IPS DF 6.9 (cell line): Measurements from ENCODE around the gene RUNX1.
A peak's percentile ranks its signal among the peaks of the same experiment; 100 is the strongest.

ENCODE experiments used
- DNase-seq: peaks from one replicate; pipeline ENCODE4 v3.0.0-alpha.2; 2013; ENCODE audit warnings: low read depth, low spot score
- H3K27ac ChIP-seq: one replicate; pipeline ENCODE4 v1.5.1; 2013; ENCODE audit warnings: low read length, control low read depth
- H3K27me3 ChIP-seq: 2 replicates; pipeline ENCODE4 v1.6.1; 2013; ENCODE audit warnings: mild to moderate bottlenecking, low read length; ENCODE audit not compliant: control insufficient read depth, insufficient read depth
- H3K36me3 ChIP-seq: 2 replicates; pipeline ENCODE4 v1.6.1; 2013; ENCODE audit warnings: low read length; ENCODE audit not compliant: control insufficient read depth, insufficient read depth
- H3K4me1 ChIP-seq: 2 replicates; pipeline ENCODE4 v1.6.1; 2013; ENCODE audit warnings: low read length; ENCODE audit not compliant: control insufficient read depth, insufficient read depth
- H3K4me3 ChIP-seq: 2 replicates; pipeline ENCODE4 v1.5.1; 2013; ENCODE audit warnings: mild to moderate bottlenecking, low read length
- H3K9me3 ChIP-seq: 2 replicates; pipeline ENCODE4 v1.6.1; 2013; ENCODE audit warnings: low read length, inconsistent platforms; ENCODE audit not compliant: control insufficient read depth, insufficient read depth
- WGBS: extraction: QIAGEN DNeasy Blood & Tissue Kit; methylation state at CpG from one replicate; pipeline ENCODE4 v1.1.7; 2013; ENCODE audit warnings: mixed read lengths, missing lambda C conversion rate; ENCODE audit not compliant: insufficient read length, insufficient coverage; 5-methylcytosine and 5-hydroxymethylcytosine counted together

Gene RUNX1

GRCh38 chr21:34768326-34768725 lies 280.8 kb downstream of the RUNX1 start:
- no peaks in the 10 kb centered on the region for H3K36me3 ChIP-seq
- no peaks in the 10 kb centered on the region for H3K4me1 ChIP-seq
- H3K27me3 ChIP-seq: no peaks in the 10 kb centered on the region
- no peak overlapping the region for H3K27ac ChIP-seq
- H3K9me3 ChIP-seq: no peaks in the 10 kb centered on the region
- no CpG with 5 or more reads among the region's 3 CpGs for WGBS
- no peak overlapping the region for H3K4me3 ChIP-seq
- no peak for DNase-seq

- Histone ChIP-seq H3K27ac (no peak overlapping the region), H3K4me1 (no peaks in the 10 kb centered on the region), H3K27me3 (no peaks in the 10 kb centered on the region), H3K9me3 (no peaks in the 10 kb centered on the region), H3K36me3 (no peaks in the 10 kb centered on the region), H3K4me3 (no peak overlapping the region)
- no peak for DNase-seq
- no CpG with 5 or more reads among the region's 3 CpGs for WGBS
Observed at GRCh38 chr21:34766862-34767261, 282.2 kb downstream of the RUNX1 start.

- no peak for DNase-seq
- no peaks in the 10 kb centered on the region for H3K36me3 ChIP-seq
- H3K27me3 ChIP-seq: no peaks in the 10 kb centered on the region
- no CpG with 5 or more reads among the region's 4 CpGs for WGBS
- H3K4me1 ChIP-seq: no peaks in the 10 kb centered on the region
- H3K9me3 ChIP-seq: no peaks in the 10 kb centered on the region
- no peak overlapping the region for H3K27ac ChIP-seq
- no peak overlapping the region for H3K4me3 ChIP-seq
Observed at GRCh38 chr21:34765619-34766018, 283.5 kb downstream of the RUNX1 start.

GRCh38 chr21:34764715-34765284 lies 284.3 kb downstream of the RUNX1 start:
- no CpG with 5 or more reads among the region's 3 CpGs for WGBS
- no peaks in the 10 kb centered on the region for H3K4me1 ChIP-seq
- DNase-seq: no peak
- H3K27ac ChIP-seq: no peak overlapping the region
- no peaks in the 10 kb centered on the region for H3K27me3 ChIP-seq
- H3K4me3 ChIP-seq: no peak overlapping the region
- no peaks in the 10 kb centered on the region for H3K9me3 ChIP-seq
- no peaks in the 10 kb centered on the region for H3K36me3 ChIP-seq

- no peaks in the 10 kb centered on the region for H3K36me3 ChIP-seq
- no peaks in the 10 kb centered on the region for H3K27me3 ChIP-seq
- no CpG with 5 or more reads among the region's 1 CpG for WGBS
- DNase-seq: no peak
- H3K9me3 ChIP-seq: no peaks in the 10 kb centered on the region
- H3K27ac ChIP-seq: no peak overlapping the region
- H3K4me3 ChIP-seq: no peak overlapping the region
- H3K4me1 ChIP-seq: no peaks in the 10 kb centered on the region
Observed at GRCh38 chr21:34762786-34763185, 286.3 kb downstream of the RUNX1 start.

- WGBS: no CpG with 5 or more reads among the region's 2 CpGs
- Histone ChIP-seq H3K36me3 (no peaks in the 10 kb centered on the region), H3K4me1 (no peaks in the 10 kb centered on the region), H3K27ac (no peak overlapping the region), H3K27me3 (no peaks in the 10 kb centered on the region), H3K9me3 (no peaks in the 10 kb centered on the region), H3K4me3 (no peak overlapping the region)
- no peak for DNase-seq
Observed at GRCh38 chr21:34761758-34762330, 287.3 kb downstream of the RUNX1 start.

- WGBS: 100% methylated on average over 2 of the region's 19 CpGs
- H3K27ac ChIP-seq: no peak overlapping the region
- H3K4me3 ChIP-seq: no peak overlapping the region
- H3K36me3 ChIP-seq: no peaks in the 10 kb centered on the region
- H3K27me3 ChIP-seq: no peaks in the 10 kb centered on the region
- no peaks in the 10 kb centered on the region for H3K9me3 ChIP-seq
- no peaks in the 10 kb centered on the region for H3K4me1 ChIP-seq
- no peak for DNase-seq
Observed at GRCh38 chr21:34754690-34755647, 294.1 kb downstream of the RUNX1 start.

- Histone ChIP-seq H3K4me3 (no peak overlapping the region), H3K9me3 (no peaks in the 10 kb centered on the region), H3K27ac (no peak overlapping the region), H3K4me1 (no peaks in the 10 kb centered on the region), H3K27me3 (no peaks in the 10 kb centered on the region), H3K36me3 (no peaks in the 10 kb centered on the region)
- DNase-seq: no peak
- no CpG with 5 or more reads among the region's 3 CpGs for WGBS
Observed at GRCh38 chr21:34748862-34749261, 300.2 kb downstream of the RUNX1 start.

- no peaks in the 10 kb centered on the region for H3K36me3 ChIP-seq
- no peak overlapping the region for H3K4me3 ChIP-seq
- H3K27ac ChIP-seq: no peak overlapping the region
- no peaks in the 10 kb centered on the region for H3K9me3 ChIP-seq
- H3K4me1 ChIP-seq: no peaks in the 10 kb centered on the region
- no CpG with 5 or more reads among the region's 21 CpGs for WGBS
- peak; percentile 64 for DNase-seq
- no peaks in the 10 kb centered on the region for H3K27me3 ChIP-seq
Observed at GRCh38 chr21:34745557-34746255, 303.4 kb downstream of the RUNX1 start.

GRCh38 chr21:34744801-34745200 lies 304.3 kb downstream of the RUNX1 start:
- Histone ChIP-seq H3K27ac (no peak overlapping the region), H3K9me3 (no peaks in the 10 kb centered on the region), H3K27me3 (no peaks in the 10 kb centered on the region), H3K36me3 (no peaks in the 10 kb centered on the region), H3K4me1 (no peaks in the 10 kb centered on the region), H3K4me3 (no peak overlapping the region)
- no peak for DNase-seq
- no CpG with 5 or more reads among the region's 3 CpGs for WGBS
